A673 (cell line): Measurements from ENCODE around the gene CHST2. TPM values are rescaled to one million over a fixed set of nuclear protein-coding genes. Genes with fewer than 3 reads are reported as not detected.

ENCODE experiments used
- BruUV-seq: library from RNA; stranded (reverse); fragments of 400-500 nt; replicated peaks from 2 replicates; lab custom pipeline; 2021; lab: Mats Ljungman, UMichigan
- CTCF ChIA-PET: fragments of 300-600 bp; sonication (Branson Sonifier 250); formaldehyde crosslinking; loops from one replicate; lab custom pipeline; 2022; ENCODE audit warnings: antibody characterized with exemption; lab: Charles Lee
- POLR2A ChIA-PET: fragments of 300-600 bp; sonication (Branson Sonifier 250); formaldehyde crosslinking; loops from one replicate; lab custom pipeline; 2022; ENCODE audit warnings: antibody characterized with exemption; ENCODE audit not compliant: low non-redundant PET; lab: Charles Lee
- DNase-seq: peaks from one replicate; pipeline ENCODE4 v3.0.0-alpha.2; 2015; ENCODE audit warnings: low spot score
- H3K27ac ChIP-seq: fragments of 200-600 bp; sonication (generic); 2 replicates; pipeline ENCODE4 v1.5.1; 2016; ENCODE audit warnings: mixed run types, low read depth, mild to moderate bottlenecking, mixed read lengths, antibody characterized with exemption, low read length; ENCODE audit not compliant: poor library complexity, severe bottlenecking
- H3K27me3 ChIP-seq: fragments of 200-600 bp; sonication (generic); replicated peaks from 2 replicates; pipeline ENCODE4 v1.6.1; 2017; ENCODE audit warnings: mixed run types, low read depth, mild to moderate bottlenecking, mixed read lengths, antibody characterized with exemption, low read length; ENCODE audit not compliant: insufficient read depth, poor library complexity
- H3K36me3 ChIP-seq: fragments of 200-600 bp; sonication (generic); 2 replicates; pipeline ENCODE4 v1.6.1; 2016; ENCODE audit warnings: mixed run types, mild to moderate bottlenecking, mixed read lengths, antibody characterized with exemption, low read length; ENCODE audit not compliant: insufficient read depth, poor library complexity, severe bottlenecking
- H3K4me1 ChIP-seq: fragments of 200-600 bp; sonication (generic); 2 replicates; pipeline ENCODE4 v1.6.1; 2017; ENCODE audit warnings: mixed run types, mild to moderate bottlenecking, mixed read lengths, antibody characterized with exemption, low read length; ENCODE audit not compliant: insufficient read depth, poor library complexity, severe bottlenecking
- H3K4me3 ChIP-seq: fragments of 200-600 bp; sonication (generic); 2 replicates; pipeline ENCODE4 v1.5.1; 2016; ENCODE audit warnings: low read depth, mixed run types, mild to moderate bottlenecking, mixed read lengths, low read length; ENCODE audit not compliant: poor library complexity, severe bottlenecking
- H3K9me3 ChIP-seq: fragments of 200-600 bp; sonication (generic); 2 replicates; pipeline ENCODE4 v1.6.1; 2016; ENCODE audit warnings: mixed run types, low read depth, mild to moderate bottlenecking, mixed read lengths, antibody characterized with exemption, low read length; ENCODE audit not compliant: poor library complexity, severe bottlenecking
- CTCF ChIP-seq: fragments of 300-800, 200-600 bp; sonication (generic); conservative IDR thresholded peaks from 2 replicates; pipeline ENCODE4 v1.5.1; 2017; ENCODE audit warnings: low read depth, mild to moderate bottlenecking, antibody characterized with exemption, low read length, moderate library complexity, mixed read lengths
- EZH2 ChIP-seq: fragments of 200-600 bp; sonication (generic); IDR thresholded peaks from 2 replicates; pipeline ENCODE4 v1.6.1; 2017; ENCODE audit warnings: borderline replicate concordance, low read depth, mild to moderate bottlenecking, mixed read lengths, antibody characterized with exemption, low read length; ENCODE audit not compliant: poor library complexity, severe bottlenecking
- intact Hi-C: fragments of 100-400 bp; cut with micrococcal nuclease; formaldehyde crosslinking; loops from one replicate; pipeline ENCODE4 v1.10.0; 2022; ENCODE audit not compliant: unreplicated experiment
- total RNA-seq: library from RNA; stranded (reverse); gene quantifications from 2 replicates; pipeline ENCODE4 v1.2.3, GENCODE V29; 2021

Gene CHST2
- total RNA-seq, 1 experiment from 2014 or later = 0.64 TPM

- POLR2A ChIA-PET = no interaction called here
- no TSS peak for BruUV-seq
- TF ChIP-seq CTCF (no peak), EZH2 (no peak)
- DNase-seq = no peak
- no peaks in the 10 kb centered on the region for H3K4me1 ChIP-seq
- intact Hi-C loops = no loop called here
- H3K9me3 ChIP-seq = peaks cover 4% of the 10 kb centered on the region
- no peaks in the 10 kb centered on the region for H3K36me3 ChIP-seq
- H3K27ac ChIP-seq = no peak overlapping the region
- CTCF ChIA-PET = no interaction called here
- no peak overlapping the region for H3K4me3 ChIP-seq
- no peaks in the 10 kb centered on the region for H3K27me3 ChIP-seq
Measured at GRCh38 chr3:143170074-143170473, 50.5 kb downstream of the CHST2 start.

GRCh38 chr3:143170676-143171075 lies 51.1 kb downstream of the CHST2 start:
- intact Hi-C loops = no loop called here
- ChIA-PET POLR2A (no interaction called here), CTCF (no interaction called here)
- Histone ChIP-seq H3K4me1 (no peaks in the 10 kb centered on the region), H3K4me3 (no peak overlapping the region), H3K27ac (no peak overlapping the region), H3K36me3 (no peaks in the 10 kb centered on the region), H3K27me3 (no peaks in the 10 kb centered on the region), H3K9me3 (peaks cover 4% of the 10 kb centered on the region)
- no peak for TF ChIP-seq CTCF
- TF ChIP-seq EZH2 = no peak
- no peak for DNase-seq
- BruUV-seq = no TSS peak

GRCh38 chr3:143171141-143171980 lies 51.8 kb downstream of the CHST2 start:
- H3K27ac ChIP-seq = no peak overlapping the region
- BruUV-seq = no TSS peak
- peaks cover 4% of the 10 kb centered on the region for H3K9me3 ChIP-seq
- TF ChIP-seq EZH2 (no peak), CTCF (no peak)
- no peaks in the 10 kb centered on the region for H3K27me3 ChIP-seq
- no peaks in the 10 kb centered on the region for H3K4me1 ChIP-seq
- POLR2A ChIA-PET = no interaction called here
- H3K36me3 ChIP-seq = no peaks in the 10 kb centered on the region
- CTCF ChIA-PET = no interaction called here
- no peak for DNase-seq
- H3K4me3 ChIP-seq = no peak overlapping the region
- intact Hi-C loops = no loop called here
